LNCaP clone FGC (cell line): ENCODE data around the gene FGF18.

Source experiments
- DNase-seq: peaks from one replicate; pipeline ENCODE4 v3.0.0-alpha.2; 2011; ENCODE audit warnings: low read depth
- H3K4me3 ChIP-seq: 2 replicates; pipeline ENCODE4 v1.5.1; 2011; ENCODE audit warnings: mild to moderate bottlenecking, low read depth, low read length, control low read depth
- TF ChIP-seq, protein P1 (sequence below): IDR thresholded peaks from 2 replicates; pipeline ENCODE4 v1.5.1; 2012; ENCODE audit warnings: mild to moderate bottlenecking; ENCODE audit not compliant: control insufficient read depth, insufficient read depth; ENCODE audit errors: extremely low read depth

Gene FGF18

DNA sequence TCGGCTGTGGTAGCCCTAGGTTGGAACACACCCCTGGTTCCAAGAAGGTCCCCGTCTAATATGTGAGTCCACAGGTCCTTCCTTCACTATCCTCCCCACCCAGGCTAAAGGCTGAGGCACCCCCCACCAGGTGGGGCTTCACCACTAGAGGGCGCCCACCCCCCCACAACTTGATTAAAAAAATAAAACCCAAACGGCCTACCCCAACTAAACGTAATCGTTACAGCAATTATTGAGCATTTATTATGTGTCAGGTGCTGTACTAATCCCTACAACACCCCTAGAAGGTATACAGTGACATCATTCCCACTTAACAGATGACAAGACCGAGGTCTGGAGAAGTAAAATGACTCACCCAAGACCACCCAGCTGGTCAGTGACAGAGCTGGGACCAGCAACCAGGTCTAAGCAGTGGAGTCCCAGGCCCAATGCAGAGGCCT lies 65.0 kb downstream of the FGF18 start:
- no peak for DNase-seq
- TF ChIP-seq, protein P1, sequence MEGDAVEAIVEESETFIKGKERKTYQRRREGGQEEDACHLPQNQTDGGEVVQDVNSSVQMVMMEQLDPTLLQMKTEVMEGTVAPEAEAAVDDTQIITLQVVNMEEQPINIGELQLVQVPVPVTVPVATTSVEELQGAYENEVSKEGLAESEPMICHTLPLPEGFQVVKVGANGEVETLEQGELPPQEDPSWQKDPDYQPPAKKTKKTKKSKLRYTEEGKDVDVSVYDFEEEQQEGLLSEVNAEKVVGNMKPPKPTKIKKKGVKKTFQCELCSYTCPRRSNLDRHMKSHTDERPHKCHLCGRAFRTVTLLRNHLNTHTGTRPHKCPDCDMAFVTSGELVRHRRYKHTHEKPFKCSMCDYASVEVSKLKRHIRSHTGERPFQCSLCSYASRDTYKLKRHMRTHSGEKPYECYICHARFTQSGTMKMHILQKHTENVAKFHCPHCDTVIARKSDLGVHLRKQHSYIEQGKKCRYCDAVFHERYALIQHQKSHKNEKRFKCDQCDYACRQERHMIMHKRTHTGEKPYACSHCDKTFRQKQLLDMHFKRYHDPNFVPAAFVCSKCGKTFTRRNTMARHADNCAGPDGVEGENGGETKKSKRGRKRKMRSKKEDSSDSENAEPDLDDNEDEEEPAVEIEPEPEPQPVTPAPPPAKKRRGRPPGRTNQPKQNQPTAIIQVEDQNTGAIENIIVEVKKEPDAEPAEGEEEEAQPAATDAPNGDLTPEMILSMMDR: peak; percentile 73
- no peak overlapping the region for H3K4me3 ChIP-seq

GRCh38 chr5:171485668-171486067 lies 66.2 kb downstream of the FGF18 start:
- TF ChIP-seq, protein P1: no peak
- no peak overlapping the region for H3K4me3 ChIP-seq
- DNase-seq: no peak

DNA sequence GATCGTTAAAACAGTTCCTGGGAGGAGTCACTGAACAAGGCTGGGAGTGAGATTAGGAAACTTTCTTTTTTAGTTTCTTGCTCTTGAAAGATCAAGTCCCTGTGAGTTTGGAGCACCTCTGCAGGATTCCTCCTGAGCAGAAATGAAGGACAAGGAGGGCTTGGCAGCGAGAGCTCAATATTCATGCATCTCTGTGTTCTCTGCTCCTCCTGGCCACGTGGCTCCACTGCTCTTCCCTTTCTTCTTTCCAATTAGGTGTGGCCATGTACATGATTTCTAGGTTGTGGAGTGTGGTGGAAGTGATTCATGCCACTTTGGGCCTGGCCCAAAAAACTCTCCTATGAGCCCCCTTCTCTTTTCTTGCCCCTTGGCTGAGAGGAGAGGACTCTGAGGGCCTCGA lies 67.2 kb downstream of the FGF18 start:
- H3K4me3 ChIP-seq: no peak overlapping the region
- no peak for DNase-seq
- TF ChIP-seq, protein P1: no peak

DNA sequence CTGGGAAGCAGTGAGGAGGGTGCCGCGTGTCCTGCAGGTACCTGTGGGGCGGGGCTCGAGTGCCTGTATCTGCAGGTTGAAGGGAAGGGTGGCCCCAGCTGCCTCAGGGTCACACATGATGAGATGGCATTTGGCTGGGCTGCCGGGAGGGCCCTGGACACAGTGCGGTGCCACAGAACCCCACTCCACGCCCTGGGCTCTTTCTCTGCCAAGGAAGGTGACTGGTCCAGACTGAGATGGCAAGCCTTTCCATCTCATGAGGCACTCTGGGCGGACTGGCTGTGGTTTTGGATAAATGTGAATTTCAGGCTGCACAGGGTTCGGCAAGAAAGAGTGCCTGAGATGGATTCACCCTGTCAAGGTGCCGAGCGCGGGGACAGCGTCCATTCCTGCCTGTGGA lies 69.4 kb downstream of the FGF18 start:
- TF ChIP-seq, protein P1: no peak
- no peak for DNase-seq
- H3K4me3 ChIP-seq: no peak overlapping the region

DNA sequence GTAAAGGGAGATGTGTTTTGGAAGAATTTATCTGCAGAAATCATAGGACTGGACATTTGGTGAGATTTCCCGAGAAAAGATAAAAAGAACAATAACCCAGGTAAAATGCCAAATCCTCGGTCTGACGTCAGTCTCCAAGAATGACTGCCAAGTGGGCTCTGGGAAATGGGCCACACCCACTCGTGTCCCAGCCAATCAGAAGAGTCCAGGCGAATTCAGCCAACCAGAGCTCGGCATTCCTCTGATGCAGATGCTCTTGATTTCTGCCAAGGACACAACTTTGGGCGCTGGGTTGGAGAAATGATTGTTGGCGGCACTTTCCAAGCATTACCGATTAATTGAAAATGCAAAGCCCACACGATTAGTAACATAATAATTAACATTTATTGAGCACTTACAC lies 73.3 kb downstream of the FGF18 start:
- TF ChIP-seq, protein P1: no peak
- H3K4me3 ChIP-seq: no peak overlapping the region
- DNase-seq: no peak

DNA sequence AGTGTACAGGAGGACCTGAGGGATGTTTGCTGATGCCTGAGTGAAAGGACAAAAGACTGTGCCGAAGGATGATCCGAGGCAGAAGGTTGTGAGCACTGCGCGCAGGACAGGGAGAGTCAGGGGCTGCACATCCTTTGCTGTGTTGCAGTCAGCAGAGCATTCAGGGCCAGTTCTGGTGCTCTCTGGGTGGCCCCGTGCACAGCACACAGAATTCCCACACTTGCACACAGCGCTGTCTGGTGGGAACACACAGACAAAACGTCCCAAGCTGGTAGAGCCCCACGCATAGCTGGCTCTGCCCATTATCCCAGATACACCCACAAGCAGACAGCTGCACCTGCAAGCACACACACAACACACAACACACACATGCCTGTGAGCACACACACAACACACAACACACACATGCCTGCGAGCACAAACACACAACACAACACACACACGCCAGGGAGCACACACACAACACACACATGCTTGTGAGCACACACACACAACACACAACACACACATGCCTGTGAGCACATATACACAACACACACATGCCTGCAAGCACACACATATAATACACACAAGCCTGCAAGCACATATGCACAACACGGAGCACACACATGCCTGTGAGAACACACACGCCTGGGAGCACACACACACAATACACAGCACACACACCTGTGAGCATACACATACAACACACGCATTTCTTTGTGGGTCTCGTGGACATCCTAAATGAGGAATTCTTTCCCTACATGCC lies 74.4 kb downstream of the FGF18 start:
- no peak for DNase-seq
- no peak overlapping the region for H3K4me3 ChIP-seq
- TF ChIP-seq, protein P1: no peak
